Renal cortical epithelial cell (primary cell): ENCODE data around the gene DCAF15. TPM values are rescaled to one million over a fixed set of nuclear protein-coding genes. Genes with fewer than 3 reads are reported as not detected.

ENCODE experiments used
- DNase-seq: peaks from one replicate; pipeline ENCODE4 v3.0.0-alpha.2; 2011; ENCODE audit warnings: low read depth
- total RNA-seq: library from RNA; depleted of rRNA; stranded (reverse); fragments of >200 nt; gene quantifications from 2 replicates; pipeline ENCODE4 v1.2.3, GENCODE V29; 2014

The DCAF15 gene
- total RNA-seq, 1 donor from 2014 or later, result 15.0 TPM

DNA sequence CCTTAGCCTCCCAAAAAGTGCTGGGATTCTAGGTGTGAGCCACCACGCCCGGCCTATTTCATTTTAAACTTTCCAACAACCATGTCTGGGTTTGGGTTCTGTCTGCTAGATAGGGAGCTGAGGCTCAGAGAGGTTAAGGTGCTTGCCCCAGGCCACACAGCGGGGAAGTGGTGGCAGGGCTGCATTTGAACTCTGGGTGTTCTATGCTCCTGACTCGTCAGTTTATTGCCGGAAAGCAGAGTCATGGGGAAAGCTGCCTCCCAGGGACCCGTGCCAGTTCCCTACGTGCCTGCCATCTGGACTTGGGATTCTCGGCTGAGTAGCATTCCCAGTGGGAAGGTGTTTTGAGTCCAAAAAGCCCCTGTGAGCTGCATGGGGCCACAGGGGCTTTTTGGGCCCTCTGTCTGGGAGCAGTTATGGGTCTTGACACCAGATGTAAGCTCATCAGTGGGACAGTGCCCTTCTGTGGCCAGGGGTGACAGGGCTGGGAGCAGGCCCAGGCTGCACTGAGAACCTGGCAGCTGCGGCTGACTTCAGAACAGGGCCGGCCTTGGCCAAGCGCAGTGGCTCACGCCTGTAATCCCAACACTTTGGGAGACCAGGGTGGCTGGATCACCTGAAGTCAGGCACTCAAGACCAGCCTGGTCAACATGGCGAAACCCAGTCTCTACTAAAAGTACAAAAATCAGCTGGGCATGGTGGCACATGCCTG lies 42.9 kb downstream of the DCAF15 start:
- no peak for DNase-seq

DNA sequence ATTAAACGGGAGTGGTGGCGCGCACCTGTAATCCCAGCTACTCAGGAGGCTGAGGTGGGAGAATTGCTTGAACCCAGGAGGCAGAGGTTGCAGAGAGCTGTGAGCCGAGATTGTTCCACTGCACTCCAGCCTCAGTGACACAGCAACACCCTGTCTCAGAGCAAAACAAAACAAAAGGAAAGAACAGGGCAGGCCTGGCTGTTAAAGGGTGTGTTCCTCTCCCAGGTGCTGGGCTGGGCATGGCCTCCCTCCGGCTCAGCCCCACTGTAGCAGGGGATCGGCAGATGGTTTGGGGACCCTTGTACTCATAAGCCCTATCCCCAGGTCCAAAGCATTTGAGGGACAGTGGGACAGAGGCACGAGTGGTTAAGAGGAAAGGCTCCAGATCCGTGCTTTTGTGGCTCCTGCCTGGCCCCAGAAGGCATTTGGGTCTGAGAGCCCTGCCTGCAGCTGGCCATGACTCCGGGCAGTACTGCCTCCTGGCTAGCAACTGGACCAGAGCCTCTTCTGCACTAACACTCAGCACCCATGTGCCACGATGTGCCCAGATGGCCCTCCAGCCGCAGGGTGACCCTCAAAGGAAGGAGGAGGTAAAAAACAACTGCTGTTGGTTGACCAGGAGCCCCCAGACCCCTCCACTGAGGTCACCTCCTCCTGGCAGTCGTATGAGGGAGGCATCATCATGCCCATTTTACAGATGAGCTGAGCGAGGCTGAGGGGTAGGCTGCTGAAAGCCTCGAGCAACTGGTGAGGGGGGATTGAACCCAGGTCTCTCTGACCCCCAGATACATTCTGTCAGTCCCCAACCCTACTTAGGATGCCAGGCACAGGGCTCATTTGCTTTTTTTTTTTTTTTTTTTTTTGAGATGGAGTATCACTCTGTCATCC lies 43.8 kb downstream of the DCAF15 start:
- no peak for DNase-seq

DNA sequence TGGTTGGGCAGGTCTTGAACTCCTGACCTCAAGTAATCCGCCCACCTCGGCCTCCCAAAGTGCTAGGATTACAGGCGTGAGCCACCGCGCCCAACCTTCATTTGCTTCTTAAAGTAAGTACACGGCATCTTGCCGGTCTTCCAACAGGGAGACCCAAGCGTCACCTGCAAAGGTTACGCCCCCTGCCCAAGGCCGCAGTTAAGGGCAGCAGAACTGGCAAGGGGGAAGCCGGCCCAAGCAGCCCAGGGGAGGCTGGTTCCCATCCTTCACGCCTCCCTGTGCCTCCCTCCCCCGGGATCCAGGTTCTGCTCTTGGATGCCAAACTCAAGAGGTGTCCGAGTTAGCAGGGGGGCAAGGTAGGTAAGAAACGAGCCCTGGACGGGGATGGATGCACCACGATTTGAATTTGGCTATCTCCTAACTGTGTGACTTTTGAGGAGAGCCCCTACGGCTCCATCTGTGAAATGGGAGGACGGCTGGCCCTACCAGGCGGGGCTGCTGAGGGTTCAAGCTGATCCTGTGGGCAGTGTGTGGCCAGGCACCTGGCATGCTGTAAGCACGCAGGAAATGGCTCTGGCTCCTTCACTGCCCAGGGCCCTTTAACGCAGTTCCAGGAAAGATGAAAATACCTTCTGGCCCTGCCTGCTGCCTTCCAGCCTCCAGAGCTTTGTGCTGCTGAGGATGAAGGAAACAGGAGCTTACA lies 44.8 kb downstream of the DCAF15 start:
- DNase-seq, result no peak

DNA sequence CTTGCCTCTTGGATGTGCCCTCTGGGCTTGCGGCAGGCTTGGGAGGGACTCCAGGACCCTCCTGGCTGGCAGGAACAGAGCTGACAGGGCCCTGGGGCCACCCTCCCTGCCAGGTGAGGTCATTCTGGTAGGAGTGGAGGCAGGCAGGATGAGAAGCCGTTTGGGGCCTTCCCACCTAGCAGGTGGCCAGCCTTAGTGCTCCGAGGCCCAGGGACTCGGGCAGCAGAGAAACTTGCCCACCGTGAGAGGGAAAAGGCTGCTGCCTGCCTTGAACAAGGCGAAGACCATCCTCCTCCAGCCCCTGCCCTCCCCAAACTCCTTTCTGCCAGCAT lies 45.3 kb downstream of the DCAF15 start:
- DNase-seq, result no peak

DNA sequence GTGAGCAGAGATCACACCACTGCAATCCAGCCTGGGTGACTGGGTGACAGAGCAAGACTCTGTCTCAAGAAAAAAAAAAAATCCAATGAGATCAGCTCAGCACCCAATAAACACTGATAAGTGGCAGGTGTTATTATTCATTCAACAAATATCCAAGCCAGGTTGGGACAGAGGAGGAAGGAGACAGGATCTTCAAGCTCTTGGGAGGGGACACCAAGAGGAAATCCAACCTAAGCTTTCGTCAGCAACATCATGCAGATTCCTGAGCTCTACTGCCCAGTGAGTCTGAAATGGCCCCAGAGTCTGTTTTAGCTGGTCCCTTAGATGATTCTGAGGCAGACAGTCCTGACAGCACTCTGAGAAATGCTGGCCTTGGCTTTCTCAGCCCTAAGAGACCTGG lies 46.1 kb downstream of the DCAF15 start:
- no peak for DNase-seq

DNA sequence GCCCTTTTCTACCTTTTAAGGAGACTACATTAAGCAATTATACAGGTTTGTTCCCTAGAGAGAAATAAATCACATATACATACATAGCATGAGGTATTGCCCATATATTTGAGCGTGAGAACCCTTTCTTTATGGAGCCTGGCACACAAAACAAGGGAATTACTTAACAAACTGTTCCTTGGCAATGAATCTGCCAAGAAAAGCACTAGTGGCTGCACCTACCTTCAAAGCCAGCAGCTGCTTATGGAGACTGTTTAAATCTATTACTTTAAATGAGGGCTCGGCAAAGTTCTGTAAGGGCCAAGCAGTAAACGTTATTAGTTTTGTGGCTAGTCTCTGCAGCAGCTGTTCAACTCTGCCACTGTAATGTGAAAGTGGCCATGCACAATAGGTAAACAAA lies 46.8 kb downstream of the DCAF15 start:
- no peak for DNase-seq

DNA sequence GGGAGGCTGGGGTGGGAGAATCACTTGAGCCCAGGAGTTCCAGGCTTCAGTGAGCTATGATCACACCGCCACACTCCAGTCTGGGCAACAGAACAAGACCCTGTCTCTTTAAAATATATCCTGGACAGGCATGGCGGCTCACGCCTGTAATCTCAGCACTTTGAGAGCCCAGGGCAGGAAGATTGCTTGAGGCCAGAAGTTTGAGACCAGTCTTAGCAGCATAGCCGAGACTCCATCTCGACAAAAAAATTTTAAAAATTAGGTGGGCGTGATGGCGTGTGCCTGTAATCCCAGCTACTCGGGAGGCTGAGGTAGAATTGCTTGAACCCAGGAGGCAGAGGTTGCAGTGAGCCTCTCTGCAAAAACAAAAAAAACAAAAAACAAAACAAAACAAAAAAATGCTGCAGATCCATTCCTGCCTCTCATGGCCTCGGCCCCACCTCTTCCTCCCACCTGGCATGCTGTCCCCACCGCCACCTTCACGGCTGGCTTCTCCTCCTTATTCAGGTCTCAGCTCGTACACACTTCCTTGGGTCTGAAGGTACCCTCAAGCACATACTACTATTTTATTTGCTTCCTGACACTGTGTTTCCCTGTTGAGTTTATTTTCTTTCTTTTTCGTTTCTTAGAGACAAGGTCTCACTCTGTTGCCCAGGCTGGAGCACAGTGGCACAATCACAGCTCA lies 48.5 kb downstream of the DCAF15 start:
- DNase-seq, result no peak

DNA sequence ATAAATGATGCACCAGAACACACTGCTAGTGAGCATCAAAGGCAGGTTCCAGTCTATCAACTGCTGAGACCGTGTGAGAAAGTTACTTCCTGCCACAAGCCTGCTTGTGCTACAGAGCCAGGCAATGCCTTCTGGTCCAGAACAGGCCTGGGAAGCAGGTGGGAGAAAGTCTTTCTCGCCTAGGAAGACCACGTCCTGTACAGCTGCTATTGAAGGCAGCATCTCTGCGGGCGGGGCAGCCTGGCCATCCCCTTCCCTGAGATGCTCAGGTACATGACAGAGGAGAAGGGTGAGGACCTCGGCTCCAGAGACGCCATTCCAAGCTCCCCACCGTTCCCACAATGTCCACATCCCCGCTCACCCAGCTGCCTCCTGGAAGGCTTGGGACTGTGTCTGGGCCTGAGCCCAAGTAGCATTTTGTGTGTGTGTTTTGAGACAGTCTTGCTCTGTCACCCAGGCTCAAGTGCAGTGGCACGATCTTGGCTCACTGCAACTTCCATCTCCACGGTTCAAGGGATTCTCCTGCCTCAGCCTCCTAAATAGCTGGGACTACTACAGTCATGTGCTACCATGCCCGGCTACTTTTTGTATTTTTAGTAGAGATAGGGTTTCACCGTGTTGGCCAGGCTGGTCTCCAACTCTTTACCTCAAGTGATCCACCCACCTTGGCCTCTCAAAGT lies 50.4 kb downstream of the DCAF15 start:
- DNase-seq, result no peak

DNA sequence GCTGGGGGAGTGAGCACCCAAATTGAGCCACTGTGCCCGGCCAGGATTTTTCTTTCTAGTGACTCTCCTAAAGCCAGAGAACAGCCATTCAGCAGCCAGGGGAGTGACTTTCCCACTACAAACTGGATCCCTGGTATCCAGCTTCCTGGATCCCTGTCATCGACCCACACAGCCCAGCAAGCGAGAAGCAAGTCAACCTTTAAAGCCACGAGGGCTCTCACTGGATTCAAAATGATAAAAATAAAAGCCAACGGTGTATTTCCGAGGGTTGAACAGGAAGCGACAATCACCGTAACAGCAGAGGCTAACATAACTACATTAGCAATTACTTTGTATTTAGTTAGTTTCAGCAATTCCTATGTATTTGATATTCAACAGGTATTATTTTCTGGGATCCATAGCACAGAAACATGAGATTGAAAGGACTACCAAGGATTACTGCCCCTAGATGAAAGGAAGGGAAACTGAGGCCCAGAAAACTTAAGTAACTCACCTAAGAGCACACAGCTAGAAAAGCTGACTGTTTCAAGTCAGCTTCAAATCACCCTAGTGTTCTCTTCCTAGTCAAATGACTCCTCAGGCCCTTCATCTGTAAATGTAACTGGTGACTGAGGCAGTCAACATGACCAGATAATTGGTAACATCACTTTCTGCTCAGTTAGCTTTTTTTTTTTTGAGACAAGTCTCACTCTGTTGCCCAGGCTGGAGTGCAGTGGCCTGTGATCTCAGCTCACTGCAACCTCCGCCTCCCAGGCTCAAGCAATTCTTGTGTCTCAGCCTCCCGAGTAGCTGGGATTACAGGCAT lies 51.1 kb downstream of the DCAF15 start:
- DNase-seq, result peak; percentile 20

DNA sequence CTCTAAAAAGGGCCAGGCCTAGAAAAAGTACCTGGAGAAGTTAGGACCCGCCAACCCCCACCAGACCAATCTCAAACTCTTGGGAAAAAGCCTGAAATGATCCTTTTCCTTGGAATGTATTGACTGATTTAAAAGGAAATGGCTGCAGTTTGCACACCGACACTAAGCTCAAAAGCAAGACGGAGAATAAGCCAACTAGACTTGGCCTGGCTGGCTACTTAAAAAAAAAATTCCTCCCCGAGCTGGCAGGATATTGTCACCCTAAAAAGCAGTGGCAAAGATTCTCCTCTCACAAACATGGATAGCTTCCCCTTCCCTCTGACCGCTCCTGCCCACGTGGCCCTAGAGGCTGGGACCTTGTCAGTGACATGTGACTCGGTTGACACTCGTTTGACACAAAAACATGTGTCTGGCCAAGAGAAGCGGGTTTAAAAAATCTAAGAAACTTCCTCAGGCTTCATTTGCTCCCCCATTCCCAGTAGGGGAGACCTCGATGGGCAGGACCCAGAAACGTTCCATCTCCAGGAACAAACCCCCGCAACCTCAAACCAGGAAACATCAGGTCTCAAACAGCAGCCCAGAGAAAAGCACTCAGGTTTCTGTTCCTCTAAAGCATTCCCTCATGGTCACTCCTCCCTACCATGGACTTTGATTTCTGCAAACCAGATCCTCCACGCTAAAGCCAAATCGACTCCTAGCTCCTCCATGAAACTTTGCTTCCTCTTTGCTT lies 52.5 kb downstream of the DCAF15 start:
- peak; percentile 17 for DNase-seq

DNA sequence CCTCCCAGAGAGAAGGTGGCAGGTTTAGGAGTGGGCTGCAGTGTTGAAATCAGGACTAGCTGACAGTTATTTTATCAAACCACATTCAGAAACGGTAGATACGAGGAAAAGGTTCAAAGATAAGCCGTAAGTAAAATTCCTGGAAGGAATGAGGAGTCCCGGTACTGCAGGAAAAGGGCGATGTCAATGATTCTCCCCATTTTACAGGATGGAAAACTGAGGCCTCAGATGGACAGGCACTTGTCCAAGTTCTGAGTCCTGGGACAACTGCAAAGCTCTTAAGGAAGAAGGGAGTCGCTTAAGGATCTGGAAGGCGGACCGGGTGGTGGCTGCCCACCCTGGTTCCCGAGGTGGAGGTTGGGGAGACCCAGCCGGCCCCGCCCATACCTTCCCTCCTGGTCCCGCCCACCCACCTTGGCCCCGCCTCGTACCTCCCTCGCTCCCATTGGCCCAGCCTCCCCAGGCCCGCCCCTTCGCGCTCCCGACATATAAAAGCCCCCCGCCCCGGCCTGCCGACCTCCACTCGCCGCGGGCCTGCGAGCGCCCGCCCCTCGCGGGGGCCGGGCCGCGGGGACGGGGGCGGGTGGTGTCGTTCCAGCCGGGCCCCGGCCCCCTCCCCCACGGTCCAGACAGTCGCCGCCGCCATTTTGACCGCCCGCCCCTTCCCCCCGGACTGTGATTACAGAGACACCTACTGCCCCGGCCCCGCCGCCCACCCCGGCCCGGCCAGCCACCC lies 53.2 kb downstream of the DCAF15 start:
- peak; percentile 47 for DNase-seq

DNA sequence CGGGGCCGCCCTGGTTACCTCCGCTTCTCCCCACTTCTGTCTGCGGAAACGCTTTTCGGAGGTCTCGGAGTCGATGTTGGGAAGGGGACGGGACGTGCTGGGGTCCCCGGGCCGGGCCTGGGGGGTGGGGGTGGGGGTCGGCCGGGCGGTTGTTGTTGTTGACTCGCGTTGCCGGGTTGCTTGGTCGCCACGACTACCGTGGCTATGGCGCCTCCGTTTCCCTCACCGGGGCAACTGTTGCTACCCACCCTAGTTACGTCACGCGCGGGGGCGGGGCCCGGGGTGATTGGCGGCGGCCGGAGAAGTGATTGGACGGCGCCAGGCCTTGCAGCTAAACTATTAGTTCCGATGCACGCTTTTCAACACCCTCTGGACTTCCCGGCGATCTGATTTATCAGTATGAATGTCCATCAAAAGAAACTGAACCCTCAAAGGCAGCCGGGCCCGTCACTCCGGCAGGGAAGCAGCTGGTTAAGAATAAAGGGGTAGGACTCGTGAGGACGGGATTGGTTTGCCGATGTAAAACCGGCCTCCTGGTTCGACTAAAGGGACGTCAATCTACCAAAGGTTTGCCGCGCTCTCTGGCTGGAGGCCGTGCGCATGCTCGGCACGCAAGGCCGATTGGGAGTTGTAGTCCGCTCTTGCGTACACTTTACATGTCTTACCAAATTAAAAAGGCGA lies 53.9 kb downstream of the DCAF15 start, which contains the start of gene RFX1:
Gene RFX1 (minus strand): TSS at position 236 of the 681 bp plus-strand sequence. CDS start 12,477 bp downstream, outside the sequence.
- peak; percentile 100 for DNase-seq

DNA sequence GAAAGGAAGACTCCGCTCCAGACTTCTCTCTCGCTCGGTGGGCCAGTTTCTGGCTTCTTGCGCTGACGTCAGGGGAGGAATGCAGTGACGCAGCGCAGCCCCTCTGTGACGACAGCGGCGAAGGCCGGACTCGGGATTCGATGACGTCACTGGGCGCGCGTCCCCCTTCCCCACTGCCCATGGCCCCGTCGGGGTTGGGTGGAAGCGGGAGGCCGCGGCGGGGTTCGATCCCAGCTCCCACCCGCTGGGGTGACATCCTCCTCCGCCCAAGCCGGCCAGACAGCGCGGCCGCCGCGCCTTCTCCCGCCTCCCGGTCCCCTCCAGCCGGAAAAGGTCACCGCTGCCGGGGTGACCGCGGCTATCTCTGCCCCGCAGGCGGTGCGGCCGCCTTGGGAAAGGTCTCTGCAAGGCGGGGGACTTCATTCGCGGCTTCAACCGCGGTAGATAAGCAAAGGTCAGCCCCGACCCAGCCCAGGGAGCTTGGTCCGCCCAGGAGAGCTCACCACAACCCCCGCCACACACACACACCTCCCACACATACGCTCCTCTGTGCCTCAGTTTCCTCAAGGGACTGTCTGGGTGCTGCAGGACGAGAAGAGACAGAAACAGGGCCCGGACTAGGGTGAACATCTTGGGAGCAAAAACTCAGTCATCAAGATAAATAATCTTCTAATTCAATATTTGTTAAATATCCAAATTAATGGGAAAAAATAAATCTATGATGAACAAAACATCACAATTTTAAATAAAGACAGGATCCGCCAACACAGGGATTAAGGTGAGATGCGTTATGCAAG lies 54.7 kb downstream of the DCAF15 start:
- no peak for DNase-seq
